Measurements from ENCODE around the gene MAOB. TPM values are rescaled to one million over a fixed set of nuclear protein-coding genes. Genes with fewer than 3 reads are reported as not detected.

MAOB gene
- total and polyA plus RNA-seq, 8 donors, result 3.1 to 15.1 (median 6.0) TPM

- H3K27ac ChIP-seq, result no peak overlapping the region
- no peaks in the 10 kb centered on the region for H3K36me3 ChIP-seq
- H3K9me3 ChIP-seq, result no peaks in the 10 kb centered on the region
- no peaks in the 10 kb centered on the region for H3K27me3 ChIP-seq
- TF ChIP-seq, protein P1, sequence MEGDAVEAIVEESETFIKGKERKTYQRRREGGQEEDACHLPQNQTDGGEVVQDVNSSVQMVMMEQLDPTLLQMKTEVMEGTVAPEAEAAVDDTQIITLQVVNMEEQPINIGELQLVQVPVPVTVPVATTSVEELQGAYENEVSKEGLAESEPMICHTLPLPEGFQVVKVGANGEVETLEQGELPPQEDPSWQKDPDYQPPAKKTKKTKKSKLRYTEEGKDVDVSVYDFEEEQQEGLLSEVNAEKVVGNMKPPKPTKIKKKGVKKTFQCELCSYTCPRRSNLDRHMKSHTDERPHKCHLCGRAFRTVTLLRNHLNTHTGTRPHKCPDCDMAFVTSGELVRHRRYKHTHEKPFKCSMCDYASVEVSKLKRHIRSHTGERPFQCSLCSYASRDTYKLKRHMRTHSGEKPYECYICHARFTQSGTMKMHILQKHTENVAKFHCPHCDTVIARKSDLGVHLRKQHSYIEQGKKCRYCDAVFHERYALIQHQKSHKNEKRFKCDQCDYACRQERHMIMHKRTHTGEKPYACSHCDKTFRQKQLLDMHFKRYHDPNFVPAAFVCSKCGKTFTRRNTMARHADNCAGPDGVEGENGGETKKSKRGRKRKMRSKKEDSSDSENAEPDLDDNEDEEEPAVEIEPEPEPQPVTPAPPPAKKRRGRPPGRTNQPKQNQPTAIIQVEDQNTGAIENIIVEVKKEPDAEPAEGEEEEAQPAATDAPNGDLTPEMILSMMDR (IDR thresholded peaks at IDR 0.05), result no peak
- intact Hi-C loops (cut with DNase I), result no loop called here
- DNase-seq, result no peak
- ATAC-seq, result no peak
- no peak for FAIRE-seq
- WGBS, 2 donors, result 52 to 91% methylated on average over 1 of the region's 1 CpG
- H3K4me3 ChIP-seq, result no peak overlapping the region
- H3K4me1 ChIP-seq, result no peaks in the 10 kb centered on the region
Observed at GRCh38 chrX:43718956-43719355, 163.3 kb downstream of the MAOB start.

- WGBS, 2 donors, result 73 to 97% methylated on average over 6 of the region's 6 CpGs
- no peak overlapping the region for H3K4me3 ChIP-seq
- FAIRE-seq (no peak), DNase-seq (no peak), ATAC-seq (no peak)
- H3K4me1 ChIP-seq, result no peaks in the 10 kb centered on the region
- TF ChIP-seq, protein P1 (IDR thresholded peaks at IDR 0.05), result no peak
- H3K27me3 ChIP-seq, result no peaks in the 10 kb centered on the region
- intact Hi-C loops (cut with DNase I), result no loop called here
- H3K9me3 ChIP-seq, result no peaks in the 10 kb centered on the region
- no peak overlapping the region for H3K27ac ChIP-seq
- H3K36me3 ChIP-seq, result no peaks in the 10 kb centered on the region
Observed at GRCh38 chrX:43718546-43718945, 163.7 kb downstream of the MAOB start.

DNA sequence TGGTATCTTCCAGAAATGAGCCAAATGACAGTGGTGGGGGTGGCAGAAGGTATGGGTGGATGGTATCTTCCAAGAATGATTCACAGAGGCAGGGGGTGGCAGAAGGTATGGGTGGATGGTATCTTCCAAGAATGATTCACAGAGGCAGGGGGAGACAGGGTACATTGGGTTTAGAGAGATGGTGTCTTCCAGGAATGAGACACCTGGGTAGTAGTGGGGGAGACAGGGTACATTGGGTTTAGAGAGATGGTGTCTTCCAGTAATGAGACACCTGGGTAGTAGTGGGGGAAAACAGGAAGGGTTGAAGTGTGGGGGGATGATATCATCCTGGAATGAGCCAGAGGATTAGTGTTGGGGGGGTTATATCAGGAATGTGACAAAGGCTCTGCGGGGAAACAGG lies 164.2 kb downstream of the MAOB start:
- DNase-seq, result no peak
- no peak overlapping the region for H3K4me3 ChIP-seq
- TF ChIP-seq, protein P1 (IDR thresholded peaks at IDR 0.05), result no peak
- 94 to 100% methylated on average over 1 of the region's 1 CpG for WGBS, 2 donors
- no peak for ATAC-seq
- H3K36me3 ChIP-seq, result peaks cover 0 to 3% (median 0%) of the 10 kb centered on the region in 3 donors
- H3K27ac ChIP-seq, result no peak overlapping the region
- no peaks in the 10 kb centered on the region for H3K27me3 ChIP-seq
- no peaks in the 10 kb centered on the region for H3K4me1 ChIP-seq
- no peak for FAIRE-seq
- H3K9me3 ChIP-seq, result no peaks in the 10 kb centered on the region
- intact Hi-C loops (cut with DNase I), result no loop called here

DNA sequence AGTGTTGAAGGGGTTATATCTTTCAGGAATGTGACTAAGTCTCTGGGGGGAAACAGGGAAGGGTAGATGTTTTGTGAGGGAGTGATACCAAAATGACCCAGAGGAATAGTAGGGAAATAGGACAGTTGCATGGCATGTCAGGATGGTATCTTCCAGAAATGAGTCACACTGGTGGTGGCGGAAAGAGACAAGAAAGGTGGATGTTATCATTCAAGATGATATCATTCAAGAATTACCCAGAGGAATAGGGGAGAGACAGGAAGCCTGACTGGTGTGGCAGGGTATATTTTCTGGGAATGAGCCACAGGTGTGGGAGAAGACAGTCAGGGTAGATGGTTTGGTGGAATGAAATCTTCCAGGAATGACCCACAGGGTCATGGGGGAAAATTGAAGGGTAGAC lies 165.1 kb downstream of the MAOB start:
- no peaks in the 10 kb centered on the region for H3K9me3 ChIP-seq
- no peak overlapping the region for H3K27ac ChIP-seq
- FAIRE-seq (no peak), DNase-seq (no peak), ATAC-seq (no peak)
- intact Hi-C loops (cut with DNase I), result no loop called here
- WGBS, 2 donors, result 89 to 92% methylated on average over 1 of the region's 1 CpG
- TF ChIP-seq, protein P1 (IDR thresholded peaks at IDR 0.05), result no peak
- no peaks in the 10 kb centered on the region for H3K27me3 ChIP-seq
- H3K4me3 ChIP-seq, result no peak overlapping the region
- H3K36me3 ChIP-seq, result peaks cover 0 to 5% (median 0%) of the 10 kb centered on the region in 3 donors
- no peaks in the 10 kb centered on the region for H3K4me1 ChIP-seq

GRCh38 chrX:43716696-43717095 lies 165.6 kb downstream of the MAOB start:
- TF ChIP-seq, protein P1 (IDR thresholded peaks at IDR 0.05), result no peak
- no peak for FAIRE-seq
- intact Hi-C loops (cut with DNase I), result no loop called here

More at GRCh38 chrX:43716696-43717095, 165.6 kb downstream of the MAOB start:
- no peak overlapping the region for H3K27ac ChIP-seq
- peaks cover 0 to 5% (median 0%) of the 10 kb centered on the region in 3 donors for H3K36me3 ChIP-seq
- H3K9me3 ChIP-seq, result no peaks in the 10 kb centered on the region
- H3K4me3 ChIP-seq, result no peak overlapping the region
- H3K4me1 ChIP-seq, result no peaks in the 10 kb centered on the region
- DNase-seq (no peak), ATAC-seq (no peak)
- H3K27me3 ChIP-seq, result no peaks in the 10 kb centered on the region
- WGBS, 2 donors, result 60 to 97% methylated on average over 1 of the region's 1 CpG

Other genes starting within 250 kb of the MAOB start
- 100 to 1,000 TPM in 1 of 6 donors, 10 to 100 TPM in 5; 26.3 to 106 (median 53.4) TPM for gene MAOA, start 226.2 kb downstream of the MAOB start, total RNA-seq
- 10 to 100 TPM; 17.1 to 37.5 TPM for gene MAOA, start 226.2 kb downstream of the MAOB start, polyA plus RNA-seq
- not detected for gene NDP, start 90.9 kb upstream of the MAOB start, total RNA-seq
- not detected for gene NDP, start 90.9 kb upstream of the MAOB start, polyA plus RNA-seq